Uterus (tissue), 2 donors: ENCODE measurements around the gene PFKFB2.

Experiments used
- POLR2A ChIP-seq, 2 donors: fragments of 450-650 bp; IDR thresholded peaks; one replicate each; pipeline ENCODE4 v1.6.1; 2016; ENCODE audit warnings: antibody characterized with exemption in 2 of 2, mild to moderate bottlenecking in 1 of 2, moderate library complexity in 1 of 2
- TF ChIP-seq, protein P1 (sequence below), 4 experiments: fragments of 200-600 bp in 2 of 4; fragments of 450-650 bp in 2 of 4; sonication (generic) in 2 of 4; IDR thresholded peaks; one replicate each; pipeline ENCODE4 v1.5.1; 2016 to 2019; ENCODE audit warnings: antibody characterized with exemption in 4 of 4, mild to moderate bottlenecking in 2 of 4, moderate library complexity in 1 of 4

DNA sequence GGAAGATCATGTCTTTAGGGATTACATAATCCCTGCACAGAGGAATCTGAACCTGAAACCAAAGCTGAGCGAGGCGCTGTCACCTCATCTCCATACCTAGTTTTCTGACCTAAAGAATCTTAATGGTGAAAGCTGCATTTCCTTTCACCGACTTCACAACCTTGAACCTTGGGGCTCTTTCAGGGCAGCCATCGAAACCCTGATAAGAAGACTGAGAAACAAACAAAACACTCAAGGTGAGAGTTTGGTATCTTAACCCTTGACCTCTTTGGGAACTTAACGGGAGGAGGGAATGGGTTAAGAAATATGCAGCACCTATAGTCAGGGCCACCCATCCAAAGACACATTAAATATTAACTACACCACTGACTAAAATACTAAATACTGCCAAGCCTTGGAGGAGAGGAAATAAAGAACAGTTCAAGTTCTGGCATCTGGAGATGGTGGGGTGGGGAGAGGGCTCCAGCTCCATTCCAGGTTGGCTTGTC is 22.5 kb upstream of the PFKFB2 start:
- TF ChIP-seq, protein P1, sequence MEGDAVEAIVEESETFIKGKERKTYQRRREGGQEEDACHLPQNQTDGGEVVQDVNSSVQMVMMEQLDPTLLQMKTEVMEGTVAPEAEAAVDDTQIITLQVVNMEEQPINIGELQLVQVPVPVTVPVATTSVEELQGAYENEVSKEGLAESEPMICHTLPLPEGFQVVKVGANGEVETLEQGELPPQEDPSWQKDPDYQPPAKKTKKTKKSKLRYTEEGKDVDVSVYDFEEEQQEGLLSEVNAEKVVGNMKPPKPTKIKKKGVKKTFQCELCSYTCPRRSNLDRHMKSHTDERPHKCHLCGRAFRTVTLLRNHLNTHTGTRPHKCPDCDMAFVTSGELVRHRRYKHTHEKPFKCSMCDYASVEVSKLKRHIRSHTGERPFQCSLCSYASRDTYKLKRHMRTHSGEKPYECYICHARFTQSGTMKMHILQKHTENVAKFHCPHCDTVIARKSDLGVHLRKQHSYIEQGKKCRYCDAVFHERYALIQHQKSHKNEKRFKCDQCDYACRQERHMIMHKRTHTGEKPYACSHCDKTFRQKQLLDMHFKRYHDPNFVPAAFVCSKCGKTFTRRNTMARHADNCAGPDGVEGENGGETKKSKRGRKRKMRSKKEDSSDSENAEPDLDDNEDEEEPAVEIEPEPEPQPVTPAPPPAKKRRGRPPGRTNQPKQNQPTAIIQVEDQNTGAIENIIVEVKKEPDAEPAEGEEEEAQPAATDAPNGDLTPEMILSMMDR (IDR thresholded peaks at IDR 0.05): no peak
- TF ChIP-seq POLR2A (IDR thresholded peaks at IDR 0.05): no peak
